HG03045 (cell line): ENCODE data around the gene LAMP1.
"Not testable (repeated sequence)": the region's sequence is repeated elsewhere in the genome, so short reads cannot be mapped to it uniquely, and the experiment has no call there.

Experiments
- ATAC-seq: cut with Tn5 transposase; IDR thresholded peaks from one replicate; pipeline ENCODE4 v1.9.1; 2021; ENCODE audit warnings: mild to moderate bottlenecking, moderate library complexity; ENCODE audit not compliant: unreplicated experiment

The LAMP1 gene

GRCh38 chr13:113295776-113296175 is 1.3 kb upstream of the LAMP1 start:
- ATAC-seq, result no peak

- peak; percentile 40 for ATAC-seq
Measured at GRCh38 chr13:113297370-113298042, 467 bp downstream of the LAMP1 start.

DNA sequence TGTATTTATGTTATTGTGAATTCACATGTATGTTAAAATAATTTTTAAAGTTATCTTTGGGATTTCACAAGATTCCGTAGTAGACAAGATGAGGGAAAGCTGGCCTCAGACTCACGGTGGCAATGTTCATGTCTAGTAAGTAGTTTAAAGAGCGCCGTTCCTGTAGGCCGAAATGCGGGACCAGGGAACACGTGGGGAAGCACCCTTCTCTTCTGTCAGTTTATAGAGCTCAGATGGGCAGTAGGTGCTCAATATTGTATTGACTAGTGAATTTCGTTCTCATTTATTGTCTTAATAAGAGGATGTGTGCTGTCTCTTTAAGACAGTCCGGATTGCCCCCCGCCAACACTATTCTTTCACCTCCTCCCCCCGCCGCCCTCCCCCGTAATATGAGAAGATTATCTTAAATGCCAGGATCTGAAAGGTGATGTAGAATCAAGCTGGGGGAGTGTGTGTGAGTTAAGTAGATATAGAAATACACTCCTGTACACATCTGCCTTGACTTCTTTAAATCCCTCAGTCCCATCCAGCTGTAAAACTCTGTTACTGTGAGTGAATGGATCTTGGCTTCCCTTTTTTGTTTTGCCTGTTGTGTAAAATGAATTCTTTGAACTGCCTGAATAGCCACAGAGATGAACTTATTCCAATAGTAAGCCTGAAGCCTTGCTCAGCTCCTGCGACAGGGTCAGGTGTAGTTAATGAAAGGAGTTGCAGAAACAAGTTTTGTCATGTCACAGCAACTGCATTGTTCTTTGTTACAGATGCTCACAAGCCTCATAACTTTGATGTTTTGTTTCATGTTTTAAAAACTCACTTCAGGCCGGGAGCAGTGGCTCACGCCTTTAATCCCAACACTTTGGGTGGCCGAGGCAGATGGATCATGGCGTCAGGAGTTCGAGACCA is 1.3 kb downstream of the LAMP1 start:
- ATAC-seq, result no peak

DNA sequence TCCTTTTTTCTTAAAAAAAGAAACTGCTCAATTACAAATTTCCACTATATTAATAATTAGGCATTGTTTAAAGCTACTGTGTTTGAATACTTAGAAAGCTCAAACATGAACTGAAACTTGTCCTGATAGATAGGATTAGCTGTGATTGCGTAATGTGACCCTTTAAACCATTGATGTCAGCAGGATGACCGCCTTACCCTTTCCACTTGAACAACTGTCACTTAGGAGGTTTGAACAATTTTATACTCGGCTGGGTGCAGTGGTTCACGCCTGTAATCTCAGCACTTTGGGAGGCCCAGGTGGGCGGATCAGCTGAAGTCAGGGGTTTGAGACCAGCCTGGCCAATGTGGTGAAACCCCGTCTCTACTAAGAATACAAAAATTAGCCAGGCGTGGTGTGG is 2.9 kb downstream of the LAMP1 start:
- no peak for ATAC-seq

DNA sequence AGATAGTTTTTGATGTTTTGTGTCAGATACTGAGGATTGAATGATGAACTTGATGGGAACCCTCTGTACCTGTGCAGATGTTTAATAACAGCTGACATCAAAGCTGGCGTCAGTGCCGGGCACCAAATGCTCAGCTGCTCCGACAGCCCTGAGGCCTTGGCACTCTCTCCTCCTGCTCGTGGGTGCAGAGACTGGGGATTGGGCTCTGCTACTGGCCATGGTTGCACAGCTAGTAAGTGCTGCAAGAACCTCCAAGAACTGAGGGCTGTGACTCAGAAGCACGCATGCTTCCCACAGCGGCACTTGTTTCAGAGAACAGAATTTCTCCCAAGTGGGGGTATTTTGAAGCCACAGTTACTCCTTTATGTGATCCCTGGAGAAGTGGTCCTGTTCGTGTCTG is 5.9 kb downstream of the LAMP1 start:
- ATAC-seq, result no peak

DNA sequence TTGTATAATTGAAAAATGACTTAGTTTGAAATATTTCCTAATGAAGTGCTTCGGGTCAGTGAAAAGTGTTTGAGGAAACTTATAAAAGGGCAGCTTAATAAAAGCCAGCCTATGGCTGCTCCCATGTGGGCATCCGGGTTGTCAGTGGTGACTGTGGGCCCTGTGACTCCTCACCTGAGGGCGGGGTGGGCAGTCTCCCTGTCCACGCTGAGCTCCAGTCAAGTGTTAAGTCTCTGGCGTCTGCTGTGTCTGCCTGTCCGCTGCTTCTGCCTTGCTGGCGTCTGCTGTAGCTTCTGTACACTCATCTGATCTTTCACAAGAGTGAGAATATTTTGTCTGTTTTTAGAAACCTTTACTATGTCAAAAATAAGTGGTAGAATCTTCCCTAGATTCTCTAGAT is 7.1 kb downstream of the LAMP1 start:
- ATAC-seq, result no peak

DNA sequence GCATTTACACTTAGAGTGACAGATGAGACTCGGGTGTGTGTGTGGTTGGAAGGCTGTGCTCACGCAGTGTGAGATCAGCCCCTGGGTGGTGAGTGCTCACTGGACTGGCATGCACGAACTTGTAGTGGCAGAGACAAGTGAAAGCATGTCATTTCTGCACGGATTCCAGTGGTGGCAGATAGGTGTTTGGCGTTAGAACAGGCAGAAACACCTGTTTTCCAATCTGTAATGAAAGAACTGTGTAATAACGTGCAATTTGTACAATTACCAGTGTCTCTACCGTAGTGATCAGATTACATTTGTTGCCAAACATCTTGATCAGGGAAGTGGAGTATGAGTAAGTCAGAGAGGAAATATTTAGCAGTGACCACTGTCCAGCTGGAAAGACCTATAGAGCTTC is 8.2 kb downstream of the LAMP1 start:
- ATAC-seq, result no peak

GRCh38 chr13:113307491-113307890 is 10.5 kb downstream of the LAMP1 start:
- no peak for ATAC-seq

DNA sequence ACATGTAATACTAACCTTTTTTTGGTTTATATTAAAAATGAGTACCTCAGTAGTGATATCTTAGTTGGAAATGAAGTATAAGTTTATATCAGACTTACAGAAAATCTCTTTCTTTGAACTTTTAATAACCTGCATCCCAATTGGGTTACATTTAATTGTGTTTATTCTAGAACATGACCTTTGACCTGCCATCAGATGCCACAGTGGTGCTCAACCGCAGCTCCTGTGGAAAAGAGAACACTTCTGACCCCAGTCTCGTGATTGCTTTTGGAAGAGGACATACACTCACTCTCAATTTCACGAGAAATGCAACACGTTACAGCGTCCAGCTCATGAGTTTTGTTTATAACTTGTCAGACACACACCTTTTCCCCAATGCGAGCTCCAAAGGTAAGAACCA is 12.4 kb downstream of the LAMP1 start:
- no peak for ATAC-seq

- ATAC-seq, result not testable (repeated sequence)
Measured at GRCh38 chr13:113314112-113314511, 17.1 kb downstream of the LAMP1 start.

DNA sequence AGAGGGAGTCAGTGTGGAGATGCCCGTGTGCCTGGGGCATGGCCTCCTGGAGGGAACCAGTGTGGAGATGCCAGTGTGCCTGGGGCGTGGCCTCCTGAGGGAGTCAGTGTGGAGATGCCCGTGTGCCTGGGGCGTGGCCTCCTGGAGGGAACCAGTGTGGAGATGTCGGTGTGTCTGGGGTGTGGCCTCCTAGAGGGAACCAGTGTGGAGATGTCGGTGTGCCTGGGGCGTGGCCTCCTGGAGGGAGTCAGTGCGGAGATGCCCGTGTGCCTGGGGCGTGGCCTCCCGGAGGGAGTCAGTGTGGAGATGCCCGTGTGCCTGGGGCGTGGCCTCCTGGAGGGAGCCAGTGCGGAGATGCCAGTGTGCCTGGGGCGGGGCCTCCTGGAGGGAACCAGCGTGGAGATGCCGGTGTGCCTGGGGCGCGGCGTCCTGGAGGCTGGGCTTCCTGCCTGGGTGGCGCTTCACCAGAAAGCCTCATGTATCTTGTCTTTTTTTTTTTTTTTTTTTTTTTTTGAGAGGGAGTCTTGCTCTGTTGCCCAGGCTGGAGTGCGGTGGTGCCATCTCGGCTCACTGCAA is 17.9 kb downstream of the LAMP1 start:
- not testable (repeated sequence) for ATAC-seq

DNA sequence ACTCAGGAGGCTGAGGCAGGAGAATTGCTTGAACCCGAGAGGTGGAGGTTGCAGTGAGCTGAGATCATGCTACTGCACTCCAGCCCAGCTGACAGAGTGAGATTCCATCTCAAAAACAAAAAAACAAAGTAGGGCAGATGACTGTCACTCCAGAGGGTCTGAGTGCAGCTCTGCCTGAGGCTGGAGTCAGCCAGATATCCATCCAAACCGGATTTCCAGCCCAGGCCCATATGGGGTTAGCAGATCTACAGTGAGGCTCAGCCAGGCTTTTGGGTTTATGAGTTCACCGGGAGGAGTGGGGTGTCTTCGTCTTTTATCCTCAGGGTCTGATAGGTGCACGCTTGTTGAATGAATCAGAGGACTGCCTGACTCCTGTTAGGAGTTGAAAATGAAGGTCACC is 19.0 kb downstream of the LAMP1 start:
- ATAC-seq, result no peak

DNA sequence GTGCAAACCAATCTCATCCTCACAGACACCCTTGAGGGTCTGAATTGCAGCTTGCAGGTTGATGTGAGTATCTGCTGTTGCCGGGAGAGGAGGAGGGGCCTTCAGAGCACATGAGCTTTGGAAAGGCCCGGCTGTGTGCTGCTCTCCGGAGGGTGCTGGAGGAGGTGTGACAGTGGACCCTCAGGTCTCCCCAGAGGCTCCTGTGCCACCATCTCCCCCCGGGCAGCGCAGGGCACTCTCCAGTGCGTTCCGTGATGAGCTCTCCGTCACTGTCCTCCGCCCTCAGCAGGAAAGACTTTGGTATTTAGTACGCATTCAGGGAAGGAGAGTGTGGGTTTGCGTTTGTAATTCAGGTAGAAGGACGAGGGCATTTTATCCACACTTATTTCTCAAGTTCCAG is 20.0 kb downstream of the LAMP1 start:
- no peak for ATAC-seq

DNA sequence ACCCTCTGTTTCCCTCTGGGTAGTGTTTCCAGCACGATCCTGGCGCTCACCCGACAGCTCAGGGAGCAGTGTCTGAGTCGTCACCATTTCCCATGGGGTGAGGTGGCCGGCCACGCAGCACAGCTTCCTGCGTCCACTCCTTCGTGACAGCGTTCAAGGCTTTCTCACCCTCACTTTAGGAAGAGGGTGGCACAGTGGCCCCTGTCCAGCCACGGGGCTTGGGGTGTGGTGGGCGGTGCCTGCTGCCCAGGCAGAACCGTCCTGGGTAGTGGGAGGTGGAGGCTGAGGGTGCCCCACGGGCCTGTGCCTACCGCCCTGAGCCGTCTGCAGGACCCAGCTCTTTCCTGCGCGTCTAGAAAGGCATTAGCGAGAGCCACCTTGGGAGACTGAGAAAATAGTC is 21.9 kb downstream of the LAMP1 start:
- no peak for ATAC-seq

- ATAC-seq, result no peak
Measured at GRCh38 chr13:113319371-113319770, 22.3 kb downstream of the LAMP1 start.

DNA sequence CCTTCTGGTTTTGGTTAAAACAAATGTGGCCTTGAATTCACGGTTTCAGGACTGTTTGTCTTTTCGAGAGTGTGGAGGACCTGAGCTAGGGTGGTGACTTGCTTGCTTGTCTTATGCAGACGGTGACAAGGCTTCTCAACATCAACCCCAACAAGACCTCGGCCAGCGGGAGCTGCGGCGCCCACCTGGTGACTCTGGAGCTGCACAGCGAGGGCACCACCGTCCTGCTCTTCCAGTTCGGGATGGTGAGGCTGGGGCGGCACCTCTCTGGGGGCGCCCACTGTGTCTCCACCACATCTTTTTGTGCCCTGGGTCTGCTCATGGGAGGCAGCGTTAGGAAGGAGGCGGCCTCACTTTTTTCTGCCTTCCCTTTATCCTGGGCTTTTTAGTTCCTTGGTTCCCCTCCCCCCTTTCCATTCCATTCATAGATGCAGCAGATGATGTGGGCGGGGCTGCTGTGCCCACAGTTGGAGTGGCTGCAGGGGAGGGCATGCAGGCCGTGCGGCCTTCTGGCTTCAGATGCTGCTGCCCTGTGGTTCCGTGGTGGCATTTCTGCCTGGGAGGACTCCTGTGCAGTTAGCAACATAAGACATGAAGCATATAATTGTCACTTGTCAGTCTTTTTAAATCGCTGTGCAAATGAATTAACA is 23.3 kb downstream of the LAMP1 start:
- no peak for ATAC-seq

- ATAC-seq, result no peak
Measured at GRCh38 chr13:113321546-113321945, 24.5 kb downstream of the LAMP1 start.

DNA sequence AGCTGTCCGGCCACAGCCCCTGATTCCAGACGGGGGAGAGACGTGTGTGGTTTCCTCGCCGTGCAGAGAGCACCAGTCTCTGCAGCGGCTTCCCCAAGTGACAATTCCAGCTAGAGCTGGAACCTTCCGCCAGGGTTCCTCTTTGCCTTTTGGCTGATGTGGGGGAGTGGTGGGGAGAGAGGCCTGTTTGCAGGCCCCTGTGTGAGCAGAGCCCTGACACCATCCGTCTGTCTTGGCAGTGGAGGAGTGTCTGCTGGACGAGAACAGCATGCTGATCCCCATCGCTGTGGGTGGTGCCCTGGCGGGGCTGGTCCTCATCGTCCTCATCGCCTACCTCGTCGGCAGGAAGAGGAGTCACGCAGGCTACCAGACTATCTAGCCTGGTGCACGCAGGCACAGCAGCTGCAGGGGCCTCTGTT is 25.0 kb downstream of the LAMP1 start:
- ATAC-seq, result no peak

GRCh38 chr13:113322890-113323651 is 26.0 kb downstream of the LAMP1 start:
- no peak for ATAC-seq

DNA sequence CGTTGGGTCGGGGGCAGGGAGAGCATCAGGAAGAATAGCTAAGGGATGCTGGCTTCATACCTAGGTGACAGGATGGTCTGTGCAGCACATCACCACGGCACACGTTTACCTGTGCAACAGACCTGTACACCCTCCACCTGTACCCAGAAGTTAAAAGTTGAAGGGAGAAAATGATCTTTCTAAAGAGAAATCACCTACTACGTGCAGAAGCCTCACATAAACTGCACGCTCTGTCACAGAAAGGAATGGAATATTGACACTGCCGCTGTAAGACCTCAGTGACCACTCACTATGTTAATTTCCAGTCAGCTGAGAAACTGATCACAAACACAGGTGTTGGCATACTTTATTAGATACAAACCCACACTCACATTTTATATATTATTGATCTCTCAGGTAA is 26.8 kb downstream of the LAMP1 start:
- no peak for ATAC-seq

- no peak for ATAC-seq
Measured at GRCh38 chr13:113324398-113324797, 27.4 kb downstream of the LAMP1 start.
